HEK293 (cell line): ENCODE results near the gene TMEM186.
"Not testable (repeated sequence)": the region's sequence is repeated elsewhere in the genome, so short reads cannot be mapped to it uniquely, and the experiment has no call there.

ENCODE experiments used
- CTCF ChIA-PET: fragments of 350-600 bp; formaldehyde crosslinking; extraction: SDS; loops from one replicate; lab custom pipeline; 2021; ENCODE audit warnings: antibody characterized with exemption; lab: Yijun Ruan, JAX
- POLR2A ChIA-PET: fragments of 300-600 bp; formaldehyde crosslinking; extraction: SDS; loops from one replicate; lab custom pipeline; 2020; ENCODE audit warnings: antibody characterized with exemption, inconsistent platforms; lab: Yijun Ruan, JAX
- H3K27ac ChIP-seq: fragments of 200-500 bp; sonication (Bioruptor generic); 2 replicates; pipeline ENCODE4 v1.5.1; 2014; ENCODE audit warnings: low read depth, low read length, control low read depth, inconsistent platforms; ENCODE audit errors: extremely low read depth
- H3K36me3 ChIP-seq, 2 experiments: fragments of 200-500 bp in 1 of 2; sonication (Bioruptor generic) in 1 of 2; 1 replicate in 1 of 2; 2 replicates in 1 of 2; pipeline ENCODE4 v1.5.1; 2014 to 2017; ENCODE audit warnings: inconsistent platforms in 2 of 2, low read length in 2 of 2; ENCODE audit not compliant: control insufficient read depth in 2 of 2, insufficient read depth in 1 of 2
- H3K4me1 ChIP-seq: fragments of 200-500 bp; sonication (Bioruptor generic); 2 replicates; pipeline ENCODE4 v1.5.1; 2014; ENCODE audit warnings: mild to moderate bottlenecking, low read length, inconsistent platforms; ENCODE audit not compliant: control insufficient read depth, insufficient read depth
- H3K4me3 ChIP-seq: 2 replicates; pipeline ENCODE4 v1.5.1; 2011; ENCODE audit warnings: low read depth, mild to moderate bottlenecking, control low read depth, low read length, moderate library complexity
- H3K9me3 ChIP-seq: fragments of 200-500 bp; sonication (Bioruptor generic); 2 replicates; pipeline ENCODE4 v1.5.1; 2014; ENCODE audit warnings: low read depth, low read length, inconsistent platforms; ENCODE audit not compliant: control insufficient read depth, insufficient read depth
- BCL11B ChIP-seq: fragments of 450-650 bp; formaldehyde crosslinking; IDR thresholded peaks from 2 replicates; pipeline ENCODE4 v1.5.1; 2016; ENCODE audit warnings: low read depth, missing biosample characterization, missing genetic modification characterization
- HOXA7 ChIP-seq: sonication (generic); formaldehyde crosslinking; IDR thresholded peaks from 2 replicates; pipeline ENCODE4 v1.8.1; 2022; ENCODE audit warnings: missing genetic modification reagents, borderline replicate concordance
- RBAK ChIP-seq: fragments of 450-650 bp; formaldehyde crosslinking; IDR thresholded peaks from 2 replicates; pipeline ENCODE4 v1.5.1; 2016; ENCODE audit warnings: missing biosample characterization, missing genetic modification characterization
- ZNF132 ChIP-seq: fragments of 450-650 bp; formaldehyde crosslinking; IDR thresholded peaks from 2 replicates; pipeline ENCODE4 v1.5.1; 2017; ENCODE audit warnings: missing biosample characterization, missing genetic modification characterization, borderline replicate concordance
- ZNF133 ChIP-seq: fragments of 450-650 bp; formaldehyde crosslinking; IDR thresholded peaks from 2 replicates; pipeline ENCODE4 v1.5.1; 2016; ENCODE audit warnings: missing biosample characterization, missing genetic modification characterization
- ZNF174 ChIP-seq: fragments of 450-650 bp; formaldehyde crosslinking; IDR thresholded peaks from 2 replicates; pipeline ENCODE4 v1.5.0; 2017; ENCODE audit warnings: missing biosample characterization, mild to moderate bottlenecking, missing genetic modification characterization
- ZNF184 ChIP-seq: fragments of 450-650 bp; IDR thresholded peaks from 2 replicates; pipeline ENCODE4 v1.5.1; 2018; ENCODE audit warnings: missing biosample characterization, mild to moderate bottlenecking, missing genetic modification characterization
- ZNF23 ChIP-seq: fragments of 450-650 bp; formaldehyde crosslinking; IDR thresholded peaks from 2 replicates; pipeline ENCODE4 v1.5.1; 2016; ENCODE audit warnings: missing biosample characterization, missing genetic modification characterization, borderline replicate concordance
- ZNF501 ChIP-seq: fragments of 450-650 bp; formaldehyde crosslinking; IDR thresholded peaks from 2 replicates; pipeline ENCODE4 v1.5.1; 2016; ENCODE audit warnings: missing biosample characterization, missing genetic modification characterization
- ZNF548 ChIP-seq: fragments of 450-650 bp; formaldehyde crosslinking; IDR thresholded peaks from 2 replicates; pipeline ENCODE4 v1.5.1; 2016; ENCODE audit warnings: missing biosample characterization, missing genetic modification characterization
- ZNF600 ChIP-seq: fragments of 450-650 bp; formaldehyde crosslinking; IDR thresholded peaks from 2 replicates; pipeline ENCODE4 v1.5.1; 2016; ENCODE audit warnings: missing biosample characterization, missing genetic modification characterization
- ZNF621 ChIP-seq: fragments of 450-650 bp; formaldehyde crosslinking; IDR thresholded peaks from 2 replicates; pipeline ENCODE4 v1.5.1; 2017; ENCODE audit warnings: missing biosample characterization, missing genetic modification characterization
- ZNF626 ChIP-seq: fragments of 450-650 bp; sonication (Bioruptor Pico); formaldehyde crosslinking; IDR thresholded peaks from 2 replicates; pipeline ENCODE4 v1.5.1; 2018; ENCODE audit warnings: missing biosample characterization, missing genetic modification characterization, inconsistent platforms
- ZNF677 ChIP-seq: fragments of 450-650 bp; IDR thresholded peaks from 2 replicates; pipeline ENCODE4 v1.5.0; 2018; ENCODE audit warnings: missing biosample characterization, mild to moderate bottlenecking, missing genetic modification characterization, moderate library complexity
- ZNF777 ChIP-seq: fragments of 450-650 bp; formaldehyde crosslinking; IDR thresholded peaks from 2 replicates; pipeline ENCODE4 v1.5.1; 2017; ENCODE audit warnings: missing biosample characterization, missing genetic modification characterization, borderline replicate concordance
- TF ChIP-seq, protein P1 (sequence below): fragments of 450-650 bp; formaldehyde crosslinking; IDR thresholded peaks from 2 replicates; pipeline ENCODE4 v1.5.1; 2016; ENCODE audit warnings: missing biosample characterization, missing genetic modification characterization
- TF ChIP-seq, protein P2 (sequence below): fragments of 450-650 bp; formaldehyde crosslinking; IDR thresholded peaks from 2 replicates; pipeline ENCODE4 v1.5.1; 2016; ENCODE audit warnings: missing biosample characterization, missing genetic modification characterization
- TF ChIP-seq, protein P3 (sequence below): fragments of 450-650 bp; formaldehyde crosslinking; IDR thresholded peaks from 2 replicates; pipeline ENCODE4 v1.5.0; 2017; ENCODE audit warnings: missing biosample characterization, missing genetic modification characterization, borderline replicate concordance
- TF ChIP-seq, protein P4 (sequence below): fragments of 450-650 bp; formaldehyde crosslinking; IDR thresholded peaks from 2 replicates; pipeline ENCODE4 v1.5.1; 2016; ENCODE audit warnings: missing biosample characterization, missing genetic modification characterization
- TF ChIP-seq, protein P5 (sequence below): fragments of 450-650 bp; formaldehyde crosslinking; IDR thresholded peaks from 2 replicates; pipeline ENCODE4 v1.5.1; 2017; ENCODE audit warnings: missing biosample characterization, mild to moderate bottlenecking, missing genetic modification characterization, moderate library complexity

The TMEM186 gene

DNA sequence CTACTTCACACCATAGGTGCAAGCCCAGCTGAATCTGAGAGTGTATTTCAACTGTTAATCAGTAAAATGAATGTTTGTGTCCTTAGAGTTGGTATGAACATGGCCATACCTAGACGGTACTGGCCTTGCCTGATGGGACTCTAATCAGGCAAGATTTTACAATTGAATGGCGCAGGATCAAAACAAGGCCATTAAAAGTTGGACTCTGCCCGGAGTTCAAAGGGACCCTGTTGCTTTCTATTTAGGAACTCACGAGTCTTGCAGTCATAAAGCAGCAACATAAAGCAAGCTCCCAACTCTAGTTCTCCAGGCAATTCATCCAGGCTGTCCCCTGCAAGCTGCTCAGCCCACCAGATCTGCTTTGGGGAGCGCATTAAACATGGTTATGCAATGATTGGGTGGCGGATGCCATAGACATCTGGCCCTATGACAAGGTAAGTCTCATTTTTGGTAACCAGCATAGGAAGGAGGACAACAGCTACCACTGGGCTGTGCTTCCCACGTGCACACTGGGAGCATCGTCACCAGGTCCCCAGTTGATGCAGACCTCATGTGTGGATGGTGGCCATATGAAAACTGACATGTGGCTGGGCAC is 8.8 kb downstream of the TMEM186 start:
- Histone ChIP-seq H3K9me3 (no peaks in the 10 kb centered on the region), H3K4me1 (no peaks in the 10 kb centered on the region), H3K4me3 (no peak overlapping the region), H3K27ac (no peak overlapping the region)
- CTCF ChIA-PET = interaction anchor here (0.5 to 1.4 kb wide), 3 partner anchors 49 to 221 kb away, joined by 3 to 4 read pairs (median 3); no protein-coding TSS in a partner anchor
- POLR2A ChIA-PET = no interaction called here
- TF ChIP-seq ZNF626 (tag by site-specific recombination) (no peak), ZNF777 (tag by site-specific recombination) (no peak), ZNF621 (tag by site-specific recombination) (no peak), ZNF132 (tag by site-specific recombination) (no peak), ZNF174 (no peak), ZNF133 (tag by site-specific recombination) (no peak), ZNF600 (no peak)
- TF ChIP-seq, protein P1, sequence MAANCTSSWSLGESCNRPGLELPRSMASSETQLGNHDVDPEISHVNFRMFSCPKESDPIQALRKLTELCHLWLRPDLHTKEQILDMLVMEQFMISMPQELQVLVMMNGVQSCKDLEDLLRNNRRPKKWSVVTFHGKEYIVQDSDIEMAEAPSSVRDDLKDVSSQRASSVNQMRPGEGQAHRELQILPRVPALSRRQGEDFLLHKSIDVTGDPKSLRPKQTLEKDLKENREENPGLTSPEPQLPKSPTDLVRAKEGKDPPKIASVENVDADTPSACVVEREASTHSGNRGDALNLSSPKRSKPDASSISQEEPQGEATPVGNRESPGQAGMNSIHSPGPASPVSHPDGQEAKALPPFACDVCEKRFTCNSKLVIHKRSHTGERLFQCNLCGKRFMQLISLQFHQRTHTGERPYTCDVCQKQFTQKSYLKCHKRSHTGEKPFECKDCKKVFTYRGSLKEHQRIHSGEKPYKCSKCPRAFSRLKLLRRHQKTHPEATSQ = no peak
- TF ChIP-seq, all 188 proteins: peak for 0
- H3K36me3 ChIP-seq = no peaks in the 10 kb centered on the region

DNA sequence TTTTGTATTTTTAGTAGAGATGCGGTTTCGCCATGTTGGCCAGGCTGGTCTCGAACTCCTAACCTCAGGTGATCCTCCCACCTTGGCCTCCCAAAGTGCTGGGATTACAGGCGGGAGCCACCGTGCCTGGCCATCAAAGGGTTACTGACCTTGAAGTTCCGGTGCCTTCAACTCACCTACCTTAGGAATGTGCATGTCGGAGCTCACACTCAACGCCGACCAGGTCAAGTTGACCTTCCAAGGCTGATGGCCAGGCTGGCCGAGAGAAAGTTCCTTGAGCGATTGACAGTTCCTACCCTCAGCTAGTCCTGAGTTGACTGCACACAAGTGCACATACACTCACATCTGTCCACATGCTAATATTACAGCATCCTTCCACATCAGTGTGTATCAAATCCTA is 11.1 kb downstream of the TMEM186 start:
- H3K9me3 ChIP-seq, H3K4me3 ChIP-seq, H3K27ac ChIP-seq, POLR2A ChIA-PET, H3K4me1 ChIP-seq, H3K36me3 ChIP-seq: not testable (repeated sequence)
- CTCF ChIA-PET = interaction anchor here (0.6 kb wide), 1 partner anchor 12 kb away, joined by 3 read pairs; no protein-coding TSS in a partner anchor

DNA sequence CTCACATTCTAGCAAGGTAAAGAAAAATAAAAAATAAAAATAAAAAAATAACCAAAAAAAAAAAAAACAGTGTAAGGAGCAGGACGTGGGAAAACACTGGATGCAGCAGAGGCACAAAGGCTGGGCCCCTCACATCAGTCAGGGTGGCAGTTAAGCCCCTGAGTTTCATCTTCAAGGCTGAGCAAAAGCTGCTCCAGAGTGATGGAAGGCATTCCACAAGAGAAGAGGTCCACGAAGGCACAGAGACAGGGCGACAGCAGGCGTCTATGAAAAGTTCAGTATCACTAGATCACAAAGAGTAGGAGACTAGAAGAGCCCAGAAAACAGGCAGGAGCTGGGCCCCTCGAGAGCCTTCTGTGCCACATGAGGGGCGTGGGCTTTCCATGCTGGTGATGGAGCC is 12.0 kb downstream of the TMEM186 start:
- H3K4me1 ChIP-seq = no peaks in the 10 kb centered on the region
- ChIA-PET CTCF (no interaction called here), POLR2A (interaction anchor here (0.7 kb wide), 1 partner anchor 82 kb away, joined by 6 read pairs; no protein-coding TSS in a partner anchor)
- no peak overlapping the region for H3K27ac ChIP-seq
- H3K9me3 ChIP-seq = no peaks in the 10 kb centered on the region
- H3K4me3 ChIP-seq = no peak overlapping the region
- H3K36me3 ChIP-seq = peaks cover 0 to 5% of the 10 kb centered on the region in 2 experiments; a peak in 1 of 3 replicates
- TF ChIP-seq, protein P2, sequence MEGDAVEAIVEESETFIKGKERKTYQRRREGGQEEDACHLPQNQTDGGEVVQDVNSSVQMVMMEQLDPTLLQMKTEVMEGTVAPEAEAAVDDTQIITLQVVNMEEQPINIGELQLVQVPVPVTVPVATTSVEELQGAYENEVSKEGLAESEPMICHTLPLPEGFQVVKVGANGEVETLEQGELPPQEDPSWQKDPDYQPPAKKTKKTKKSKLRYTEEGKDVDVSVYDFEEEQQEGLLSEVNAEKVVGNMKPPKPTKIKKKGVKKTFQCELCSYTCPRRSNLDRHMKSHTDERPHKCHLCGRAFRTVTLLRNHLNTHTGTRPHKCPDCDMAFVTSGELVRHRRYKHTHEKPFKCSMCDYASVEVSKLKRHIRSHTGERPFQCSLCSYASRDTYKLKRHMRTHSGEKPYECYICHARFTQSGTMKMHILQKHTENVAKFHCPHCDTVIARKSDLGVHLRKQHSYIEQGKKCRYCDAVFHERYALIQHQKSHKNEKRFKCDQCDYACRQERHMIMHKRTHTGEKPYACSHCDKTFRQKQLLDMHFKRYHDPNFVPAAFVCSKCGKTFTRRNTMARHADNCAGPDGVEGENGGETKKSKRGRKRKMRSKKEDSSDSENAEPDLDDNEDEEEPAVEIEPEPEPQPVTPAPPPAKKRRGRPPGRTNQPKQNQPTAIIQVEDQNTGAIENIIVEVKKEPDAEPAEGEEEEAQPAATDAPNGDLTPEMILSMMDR (tag by site-specific recombination) = no peak
- TF ChIP-seq RBAK (tag by site-specific recombination) = no peak
- no peak for TF ChIP-seq HOXA7 (CRISPR knock-in tag)
- TF ChIP-seq BCL11B (tag by site-specific recombination) = no peak
- no peak for TF ChIP-seq ZNF184 (tag by site-specific recombination)
- TF ChIP-seq ZNF677 (tag by site-specific recombination) = no peak
- TF ChIP-seq ZNF600 = no peak
- TF ChIP-seq, protein P3, sequence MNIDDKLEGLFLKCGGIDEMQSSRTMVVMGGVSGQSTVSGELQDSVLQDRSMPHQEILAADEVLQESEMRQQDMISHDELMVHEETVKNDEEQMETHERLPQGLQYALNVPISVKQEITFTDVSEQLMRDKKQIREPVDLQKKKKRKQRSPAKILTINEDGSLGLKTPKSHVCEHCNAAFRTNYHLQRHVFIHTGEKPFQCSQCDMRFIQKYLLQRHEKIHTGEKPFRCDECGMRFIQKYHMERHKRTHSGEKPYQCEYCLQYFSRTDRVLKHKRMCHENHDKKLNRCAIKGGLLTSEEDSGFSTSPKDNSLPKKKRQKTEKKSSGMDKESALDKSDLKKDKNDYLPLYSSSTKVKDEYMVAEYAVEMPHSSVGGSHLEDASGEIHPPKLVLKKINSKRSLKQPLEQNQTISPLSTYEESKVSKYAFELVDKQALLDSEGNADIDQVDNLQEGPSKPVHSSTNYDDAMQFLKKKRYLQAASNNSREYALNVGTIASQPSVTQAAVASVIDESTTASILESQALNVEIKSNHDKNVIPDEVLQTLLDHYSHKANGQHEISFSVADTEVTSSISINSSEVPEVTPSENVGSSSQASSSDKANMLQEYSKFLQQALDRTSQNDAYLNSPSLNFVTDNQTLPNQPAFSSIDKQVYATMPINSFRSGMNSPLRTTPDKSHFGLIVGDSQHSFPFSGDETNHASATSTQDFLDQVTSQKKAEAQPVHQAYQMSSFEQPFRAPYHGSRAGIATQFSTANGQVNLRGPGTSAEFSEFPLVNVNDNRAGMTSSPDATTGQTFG (tag by site-specific recombination) = no peak
- no peak for TF ChIP-seq ZNF548 (tag by site-specific recombination)
- TF ChIP-seq, protein P4, sequence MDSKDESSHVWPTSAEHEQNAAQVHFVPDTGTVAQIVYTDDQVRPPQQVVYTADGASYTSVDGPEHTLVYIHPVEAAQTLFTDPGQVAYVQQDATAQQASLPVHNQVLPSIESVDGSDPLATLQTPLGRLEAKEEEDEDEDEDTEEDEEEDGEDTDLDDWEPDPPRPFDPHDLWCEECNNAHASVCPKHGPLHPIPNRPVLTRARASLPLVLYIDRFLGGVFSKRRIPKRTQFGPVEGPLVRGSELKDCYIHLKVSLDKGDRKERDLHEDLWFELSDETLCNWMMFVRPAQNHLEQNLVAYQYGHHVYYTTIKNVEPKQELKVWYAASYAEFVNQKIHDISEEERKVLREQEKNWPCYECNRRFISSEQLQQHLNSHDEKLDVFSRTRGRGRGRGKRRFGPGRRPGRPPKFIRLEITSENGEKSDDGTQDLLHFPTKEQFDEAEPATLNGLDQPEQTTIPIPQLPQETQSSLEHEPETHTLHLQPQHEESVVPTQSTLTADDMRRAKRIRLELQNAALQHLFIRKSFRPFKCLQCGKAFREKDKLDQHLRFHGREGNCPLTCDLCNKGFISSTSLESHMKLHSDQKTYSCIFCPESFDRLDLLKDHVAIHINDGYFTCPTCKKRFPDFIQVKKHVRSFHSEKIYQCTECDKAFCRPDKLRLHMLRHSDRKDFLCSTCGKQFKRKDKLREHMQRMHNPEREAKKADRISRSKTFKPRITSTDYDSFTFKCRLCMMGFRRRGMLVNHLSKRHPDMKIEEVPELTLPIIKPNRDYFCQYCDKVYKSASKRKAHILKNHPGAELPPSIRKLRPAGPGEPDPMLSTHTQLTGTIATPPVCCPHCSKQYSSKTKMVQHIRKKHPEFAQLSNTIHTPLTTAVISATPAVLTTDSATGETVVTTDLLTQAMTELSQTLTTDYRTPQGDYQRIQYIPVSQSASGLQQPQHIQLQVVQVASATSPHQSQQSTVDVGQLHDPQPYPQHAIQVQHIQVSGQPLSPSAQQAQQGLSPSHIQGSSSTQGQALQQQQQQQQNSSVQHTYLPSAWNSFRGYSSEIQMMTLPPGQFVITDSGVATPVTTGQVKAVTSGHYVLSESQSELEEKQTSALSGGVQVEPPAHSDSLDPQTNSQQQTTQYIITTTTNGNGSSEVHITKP (tag by site-specific recombination) = no peak
- no peak for TF ChIP-seq ZNF23 (tag by site-specific recombination)
- no peak for TF ChIP-seq ZNF501
- TF ChIP-seq, protein P5, sequence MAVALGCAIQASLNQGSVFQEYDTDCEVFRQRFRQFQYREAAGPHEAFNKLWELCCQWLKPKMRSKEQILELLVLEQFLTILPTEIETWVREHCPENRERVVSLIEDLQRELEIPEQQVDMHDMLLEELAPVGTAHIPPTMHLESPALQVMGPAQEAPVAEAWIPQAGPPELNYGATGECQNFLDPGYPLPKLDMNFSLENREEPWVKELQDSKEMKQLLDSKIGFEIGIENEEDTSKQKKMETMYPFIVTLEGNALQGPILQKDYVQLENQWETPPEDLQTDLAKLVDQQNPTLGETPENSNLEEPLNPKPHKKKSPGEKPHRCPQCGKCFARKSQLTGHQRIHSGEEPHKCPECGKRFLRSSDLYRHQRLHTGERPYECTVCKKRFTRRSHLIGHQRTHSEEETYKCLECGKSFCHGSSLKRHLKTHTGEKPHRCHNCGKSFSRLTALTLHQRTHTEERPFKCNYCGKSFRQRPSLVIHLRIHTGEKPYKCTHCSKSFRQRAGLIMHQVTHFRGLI (tag by site-specific recombination) = no peak
